Gastrocnemius medialis (tissue), 4 donors: ENCODE data around the gene WNK2. TPM values are rescaled to one million over a fixed set of nuclear protein-coding genes. Genes with fewer than 3 reads are reported as not detected.
"Not testable (repeated sequence)": the region's sequence is repeated elsewhere in the genome, so short reads cannot be mapped to it uniquely, and the experiment has no call there.

Source experiments
- ATAC-seq, 2 donors: fragments of 150-250 bp; one replicate each; pipeline ENCODE4 v1.9.1; 2016
- DNase-seq, 2 donors: peaks; one replicate each; pipeline ENCODE4 v3.0.0-alpha.2; 2019
- H3K27ac ChIP-seq, 4 donors: fragments of 200-600 bp; sonication (generic); 1 replicate in 1 of 4; 2 replicates in 3 of 4; pipeline ENCODE4 v1.5.1; 2016 to 2018; ENCODE audit warnings: mild to moderate bottlenecking in 2 of 4, moderate library complexity in 1 of 4
- H3K27me3 ChIP-seq, 3 donors: fragments of 200-600 bp; sonication (generic) in 2 of 3; 1 replicate in 1 of 3; 2 replicates in 2 of 3; pipeline versions ENCODE4 v1.5.1 to v1.6.0; 2016 to 2019; ENCODE audit warnings: mild to moderate bottlenecking in 1 of 3, moderate library complexity in 1 of 3
- H3K36me3 ChIP-seq, 2 donors: fragments of 200-600 bp; sonication (generic) in 1 of 2; one replicate each; pipeline ENCODE4 v1.5.1; 2017 to 2018
- H3K4me1 ChIP-seq, 2 donors: fragments of 200-600 bp; sonication (generic) in 1 of 2; one replicate each; pipeline ENCODE4 v1.5.1; 2016 to 2017; ENCODE audit warnings: mild to moderate bottlenecking in 2 of 2
- H3K4me3 ChIP-seq, 4 donors: fragments of 200-600 bp; sonication (generic) in 3 of 4; 1 replicate in 1 of 4; 2 replicates in 3 of 4; pipeline ENCODE4 v1.5.1; 2016 to 2019; ENCODE audit warnings: mild to moderate bottlenecking in 2 of 4
- H3K9me3 ChIP-seq, 3 donors: fragments of 200-600 bp; sonication (generic) in 2 of 3; 1 replicate in 1 of 3; 2 replicates in 2 of 3; pipeline ENCODE4 v1.5.1; 2016 to 2019
- CTCF ChIP-seq, 5 experiments: fragments of 450-650 bp in 3 of 5; fragments of 200-600 bp in 2 of 5; sonication (generic) in 2 of 5; IDR thresholded peaks in 4 of 5; conservative IDR thresholded peaks in 1 of 5; 1 replicate in 4 of 5; 2 replicates in 1 of 5; pipeline ENCODE4 v1.5.1; 2016 to 2019; ENCODE audit warnings: antibody characterized with exemption in 5 of 5, mild to moderate bottlenecking in 3 of 5, moderate library complexity in 3 of 5
- POLR2A ChIP-seq, 2 donors: fragments of 450-650 bp; IDR thresholded peaks; one replicate each; pipeline ENCODE4 v1.6.1; 2017; ENCODE audit warnings: antibody characterized with exemption in 2 of 2, mild to moderate bottlenecking in 2 of 2, moderate library complexity in 2 of 2
- in situ Hi-C, 4 donors: fragments of 200-750 bp; cut with MboI; loops; one replicate each; pipeline versions ENCODE4 v1.15.0 to v1.8.0; 2017; ENCODE audit warnings: low sequenced_read_pairs in 4 of 4
- intact Hi-C: fragments of 100-400 bp; cut with DNase I; formaldehyde crosslinking; loops from one replicate; pipeline ENCODE4 v1.15.1; 2023; ENCODE audit warnings: low total_unique reads
- total RNA-seq, 4 donors: library from RNA; depleted of rRNA; stranded (reverse); fragments of >200 nt; gene quantifications; one replicate each; pipeline versions ENCODE4 v1.1.0 to v1.2.3, GENCODE V29; 2016

WNK2 gene
- total RNA-seq, 4 donors from 2014 or later: 11.3 to 43.0 (median 24.7) TPM

GRCh38 chr9:93319992-93320500, 136.1 kb downstream of the WNK2 start:
- Histone ChIP-seq H3K36me3 (no peaks in the 10 kb centered on the region), H3K4me1 (no peaks in the 10 kb centered on the region), H3K4me3 (no peak overlapping the region), H3K27ac (no peak overlapping the region), H3K27me3 (no peaks in the 10 kb centered on the region), H3K9me3 (no peaks in the 10 kb centered on the region)
- ATAC-seq (no peak), DNase-seq (no peak)
- intact Hi-C loops: no loop called here
- TF ChIP-seq CTCF (IDR thresholded peaks at IDR 0.05 in 4 of 5, conservative IDR thresholded peaks at IDR 0.05 in 1 of 5): no peak
- TF ChIP-seq POLR2A (IDR thresholded peaks at IDR 0.05): no peak
- in situ Hi-C loops: loop anchor here in 1 of 4 donors (25.0 kb wide), 1 partner anchor 242 kb away; no protein-coding TSS in a partner anchor

GRCh38 chr9:93320591-93321219, 136.8 kb downstream of the WNK2 start:
- no peaks in the 10 kb centered on the region for H3K4me1 ChIP-seq
- H3K27me3 ChIP-seq: no peaks in the 10 kb centered on the region
- no peaks in the 10 kb centered on the region for H3K9me3 ChIP-seq
- intact Hi-C loops (no loop called here), in situ Hi-C loops (loop anchor here in 1 of 4 donors (25.0 kb wide), 1 partner anchor 242 kb away; no protein-coding TSS in a partner anchor)
- no peak for ATAC-seq
- TF ChIP-seq CTCF (IDR thresholded peaks at IDR 0.05 in 4 of 5, conservative IDR thresholded peaks at IDR 0.05 in 1 of 5) (no peak), POLR2A (IDR thresholded peaks at IDR 0.05) (no peak)
- no peak for DNase-seq
- no peak overlapping the region for H3K4me3 ChIP-seq
- H3K27ac ChIP-seq: no peak overlapping the region
- no peaks in the 10 kb centered on the region for H3K36me3 ChIP-seq

GRCh38 chr9:93321220-93321610, 137.3 kb downstream of the WNK2 start:
- Histone ChIP-seq H3K4me1 (no peaks in the 10 kb centered on the region), H3K27ac (no peak overlapping the region), H3K4me3 (no peak overlapping the region), H3K36me3 (no peaks in the 10 kb centered on the region), H3K27me3 (no peaks in the 10 kb centered on the region), H3K9me3 (no peaks in the 10 kb centered on the region)
- in situ Hi-C loops (loop anchor here in 1 of 4 donors (25.0 kb wide), 1 partner anchor 241 kb away; no protein-coding TSS in a partner anchor), intact Hi-C loops (no loop called here)
- DNase-seq: no peak
- ATAC-seq: no peak
- TF ChIP-seq CTCF (IDR thresholded peaks at IDR 0.05 in 4 of 5, conservative IDR thresholded peaks at IDR 0.05 in 1 of 5) (no peak), POLR2A (IDR thresholded peaks at IDR 0.05) (no peak)

GRCh38 chr9:93323446-93323954, 139.6 kb downstream of the WNK2 start:
- H3K4me1 ChIP-seq, ATAC-seq, H3K9me3 ChIP-seq, DNase-seq, H3K36me3 ChIP-seq, H3K4me3 ChIP-seq, H3K27ac ChIP-seq, H3K27me3 ChIP-seq, intact Hi-C loops: not testable (repeated sequence)
- in situ Hi-C loops: loop anchor here in 1 of 4 donors (25.0 kb wide), 1 partner anchor 239 kb away; no protein-coding TSS in a partner anchor

- no peak for DNase-seq
- intact Hi-C loops: no loop called here
- ATAC-seq: no peak
- TF ChIP-seq POLR2A (IDR thresholded peaks at IDR 0.05) (no peak), CTCF (IDR thresholded peaks at IDR 0.05 in 4 of 5, conservative IDR thresholded peaks at IDR 0.05 in 1 of 5) (no peak)
- H3K4me1 ChIP-seq: no peaks in the 10 kb centered on the region
- no peaks in the 10 kb centered on the region for H3K36me3 ChIP-seq
- H3K27me3 ChIP-seq: no peaks in the 10 kb centered on the region
- H3K27ac ChIP-seq: no peak overlapping the region
- no peak overlapping the region for H3K4me3 ChIP-seq
- in situ Hi-C loops: loop anchor here in 1 of 4 donors (25.0 kb wide), 1 partner anchor 238 kb away; no protein-coding TSS in a partner anchor
- H3K9me3 ChIP-seq: no peaks in the 10 kb centered on the region
Measured at GRCh38 chr9:93324191-93324834, 140.4 kb downstream of the WNK2 start.
